WTC11 (cell line): ENCODE results near the gene STRA8. TPM values are rescaled to one million over a fixed set of nuclear protein-coding genes. Genes with fewer than 3 reads are reported as not detected.

ENCODE experiments used
- ATAC-seq: fragments of 200-7000 bp; cut with Tn5 transposase; 2 replicates; pipeline ENCODE4 v1.10.0; 2021; ENCODE audit warnings: mild to moderate bottlenecking, moderate library complexity
- CTCF ChIA-PET: fragments of 300-600 bp; sonication (Branson Sonifier 250); formaldehyde crosslinking; loops from one replicate; lab custom pipeline; 2021; ENCODE audit warnings: antibody characterized with exemption; lab: Charles Lee
- POLR2A ChIA-PET: fragments of 350-600 bp; sonication (Branson Sonifier 250); formaldehyde crosslinking; loops from one replicate; lab custom pipeline; 2021; ENCODE audit warnings: antibody characterized with exemption; lab: Charles Lee
- DNase-seq: peaks from one replicate; pipeline ENCODE4 v3.0.0; 2021; ENCODE audit warnings: low spot score
- H3K27ac Mint-ChIP-seq: 2 replicates; pipeline ENCODE4 v1.8.0; 2021; ENCODE audit warnings: mixed read lengths
- H3K27me3 Mint-ChIP-seq: 2 replicates; pipeline ENCODE4 v1.8.0; 2021; ENCODE audit warnings: low read depth, mild to moderate bottlenecking, moderate library complexity, mixed read lengths
- H3K36me3 Mint-ChIP-seq: 2 replicates; pipeline ENCODE4 v1.8.0; 2021; ENCODE audit warnings: mixed read lengths
- H3K4me1 Mint-ChIP-seq: 2 replicates; pipeline ENCODE4 v1.8.0; 2022; ENCODE audit warnings: mixed read lengths
- H3K4me3 Mint-ChIP-seq: 2 replicates; pipeline ENCODE4 v1.8.0; 2021; ENCODE audit warnings: mild to moderate bottlenecking, moderate library complexity, mixed read lengths
- H3K9me3 Mint-ChIP-seq: 2 replicates; pipeline ENCODE4 v1.8.0; 2021; ENCODE audit warnings: mixed read lengths
- AR ChIP-seq: fragments of 250-450 bp; sonication (Bioruptor Pico); IDR thresholded peaks from 2 replicates; pipeline ENCODE4 v1.9.0; 2021; ENCODE audit warnings: mild to moderate bottlenecking
- ATF2 ChIP-seq: sonication (generic); formaldehyde crosslinking; IDR thresholded peaks from 2 replicates; pipeline ENCODE4 v1.8.1; 2022; ENCODE audit warnings: low read depth, missing genetic modification reagents, borderline replicate concordance
- FOXP1 ChIP-seq: sonication (generic); formaldehyde crosslinking; IDR thresholded peaks from 2 replicates; pipeline ENCODE4 v1.8.0; 2022; ENCODE audit warnings: missing genetic modification reagents, mild to moderate bottlenecking, moderate library complexity, borderline replicate concordance
- MLX ChIP-seq: sonication (generic); formaldehyde crosslinking; IDR thresholded peaks from 2 replicates; pipeline ENCODE4 v1.8.1; 2023; ENCODE audit warnings: mild to moderate bottlenecking, missing genetic modification reagents, moderate library complexity
- NFE2L1 ChIP-seq: sonication (generic); formaldehyde crosslinking; IDR thresholded peaks from 2 replicates; pipeline ENCODE4 v1.8.1; 2023; ENCODE audit warnings: missing genetic modification reagents
- NR3C1 ChIP-seq: sonication (generic); formaldehyde crosslinking; conservative IDR thresholded peaks from 2 replicates; pipeline ENCODE4 v1.8.1; 2023; ENCODE audit warnings: low read depth, mild to moderate bottlenecking, missing genetic modification reagents
- RELA ChIP-seq: sonication (generic); formaldehyde crosslinking; IDR thresholded peaks from 2 replicates; pipeline ENCODE4 v1.8.1; 2022; ENCODE audit warnings: missing genetic modification reagents, mild to moderate bottlenecking, borderline replicate concordance
- SOX15 ChIP-seq: fragments of 250-450 bp; sonication (Bioruptor Pico); IDR thresholded peaks from 2 replicates; pipeline ENCODE4 v1.9.0; 2021; ENCODE audit warnings: mild to moderate bottlenecking
- SP1 ChIP-seq: sonication (generic); formaldehyde crosslinking; conservative IDR thresholded peaks from 2 replicates; pipeline ENCODE4 v1.8.1; 2022; ENCODE audit warnings: missing genetic modification reagents
- TCF7 ChIP-seq: sonication (generic); formaldehyde crosslinking; IDR thresholded peaks from 2 replicates; pipeline ENCODE4 v1.8.0; 2022; ENCODE audit warnings: mild to moderate bottlenecking, low read depth, missing genetic modification reagents, moderate library complexity
- ZBTB43 ChIP-seq: sonication (generic); formaldehyde crosslinking; IDR thresholded peaks from 2 replicates; pipeline ENCODE4 v1.8.1; 2023; ENCODE audit warnings: mild to moderate bottlenecking, missing genetic modification reagents
- ZNF512 ChIP-seq: sonication (generic); formaldehyde crosslinking; IDR thresholded peaks from 2 replicates; pipeline ENCODE4 v1.8.1; 2022; ENCODE audit warnings: missing genetic modification reagents, borderline replicate concordance
- total RNA-seq: library from RNA; stranded (reverse); gene quantifications from 3 replicates; pipeline ENCODE4 v1.2.3, GENCODE V29; 2021

STRA8 gene
- total RNA-seq, 1 experiment from 2014 or later, result not detected

GRCh38 chr7:135197343-135197742 lies 36.3 kb upstream of the STRA8 start:
- POLR2A ChIA-PET, result no interaction called here

More at GRCh38 chr7:135197343-135197742, 36.3 kb upstream of the STRA8 start:
- H3K27me3 Mint-ChIP-seq, result no peaks in the 10 kb centered on the region
- H3K4me3 Mint-ChIP-seq, result no peak overlapping the region
- no peak for TF ChIP-seq SP1 (CRISPR knock-in tag)
- TF ChIP-seq TCF7 (CRISPR knock-in tag), result no peak
- TF ChIP-seq MLX, result no peak
- no peak for TF ChIP-seq ZNF512 (CRISPR knock-in tag)
- TF ChIP-seq ZBTB43, result no peak
- TF ChIP-seq NR3C1 (CRISPR knock-in tag), result no peak
- TF ChIP-seq NFE2L1 (CRISPR knock-in tag), result no peak
- TF ChIP-seq SOX15 (CRISPR knock-in tag), result no peak
- TF ChIP-seq FOXP1 (CRISPR knock-in tag), result no peak
- TF ChIP-seq RELA, result no peak
- TF ChIP-seq ATF2 (CRISPR knock-in tag), result no peak
- no peak for TF ChIP-seq AR (CRISPR knock-in tag)
- TF ChIP-seq, all 79 proteins: peak for 0
- no peaks in the 10 kb centered on the region for H3K9me3 Mint-ChIP-seq
- peaks cover 23% of the 10 kb centered on the region for H3K36me3 Mint-ChIP-seq
- DNase-seq, result no peak
- ATAC-seq, result no peak
- CTCF ChIA-PET, result no interaction called here
- H3K27ac Mint-ChIP-seq, result no peak overlapping the region
- H3K4me1 Mint-ChIP-seq, result peaks cover 16% of the 10 kb centered on the region
